K562 treated with DMSO at 1 percent for 48 hours (cell line): Measurements from ENCODE around the gene SRD5A3. TPM values are rescaled to one million over a fixed set of nuclear protein-coding genes. Genes with fewer than 3 reads are reported as not detected.

ENCODE experiments used
- total RNA-seq: library from RNA; unstranded; fragments of 300-600 nt; gene quantifications from 2 replicates; pipeline ENCODE4 v1.2.3, GENCODE V29; 2022; ENCODE audit warnings: low replicate concordance; ENCODE audit errors: extremely low read depth

SRD5A3 gene
- not detected in 2 replicates for total RNA-seq

GRCh38 chr4:55345980-55346850, at the start of gene SRD5A3:
Gene SRD5A3 (plus strand): TSS chr4:55346242. CDS start chr4:55346337, 95 bp downstream.

GRCh38 chr4:55395529-55396307, 49.7 kb downstream of the SRD5A3 start, which contains the start of gene TMEM165:
Gene TMEM165 (plus strand): TSS chr4:55395957. CDS start chr4:55396190, 233 bp downstream.

Other genes with a start within 250 kb of the SRD5A3 start
- not detected in 2 replicates for gene KDR, start 220.6 kb upstream of the SRD5A3 start, total RNA-seq
- not detected in 2 replicates for gene TMEM165, start 49.7 kb downstream of the SRD5A3 start, total RNA-seq
- gene CLOCK, start 200.7 kb downstream of the SRD5A3 start, total RNA-seq, result not detected in 2 replicates
- not detected in 2 replicates for gene PDCL2, start 246.0 kb downstream of the SRD5A3 start, total RNA-seq